Activated naive CD8-positive, alpha-beta T cell treated with anti-CD3 and anti-CD28 coated beads for 36 hours (primary cell): ENCODE results near the gene SYT11. TPM values are rescaled to one million over a fixed set of nuclear protein-coding genes. Genes with fewer than 3 reads are reported as not detected.
"Not testable (repeated sequence)": the region's sequence is repeated elsewhere in the genome, so short reads cannot be mapped to it uniquely, and the experiment has no call there.

Source experiments
- DNase-seq: peaks from one replicate; pipeline ENCODE4 v3.0.0; 2021
- H3K27ac Mint-ChIP-seq: one replicate; pipeline ENCODE4 v1.8.0; 2022; ENCODE audit warnings: mild to moderate bottlenecking, moderate library complexity, mixed read lengths
- H3K27me3 Mint-ChIP-seq: one replicate; pipeline ENCODE4 v1.8.0; 2022; ENCODE audit warnings: mild to moderate bottlenecking, mixed read lengths
- H3K36me3 Mint-ChIP-seq: one replicate; pipeline ENCODE4 v1.8.0; 2021; ENCODE audit warnings: mild to moderate bottlenecking, mixed read lengths
- H3K4me1 Mint-ChIP-seq: one replicate; pipeline ENCODE4 v1.8.0; 2021; ENCODE audit warnings: mixed read lengths
- H3K4me3 Mint-ChIP-seq: one replicate; pipeline ENCODE4 v1.8.0; 2022; ENCODE audit warnings: mild to moderate bottlenecking, moderate library complexity, mixed read lengths
- H3K9me3 Mint-ChIP-seq: one replicate; pipeline ENCODE4 v1.8.0; 2022; ENCODE audit warnings: mixed read lengths
- total RNA-seq, 2 experiments: library from RNA; stranded (reverse); gene quantifications; one replicate each; pipeline ENCODE4 v1.2.3, GENCODE V29; 2021

Gene SYT11
- total RNA-seq, 2 experiments from 2014 or later, result 12.2 to 12.8 TPM

GRCh38 chr1:155882235-155882634, 22.9 kb downstream of the SYT11 start:
- H3K36me3 Mint-ChIP-seq, result no peaks in the 10 kb centered on the region
- no peak overlapping the region for H3K27ac Mint-ChIP-seq
- no peak for DNase-seq
- no peak overlapping the region for H3K4me3 Mint-ChIP-seq
- H3K9me3 Mint-ChIP-seq, result no peaks in the 10 kb centered on the region
- peaks cover 1% of the 10 kb centered on the region for H3K4me1 Mint-ChIP-seq
- H3K27me3 Mint-ChIP-seq, result no peaks in the 10 kb centered on the region

GRCh38 chr1:155882766-155883165, 23.4 kb downstream of the SYT11 start:
- Mint-ChIP-seq H3K9me3 (no peaks in the 10 kb centered on the region), H3K27ac (no peak overlapping the region), H3K4me3 (no peak overlapping the region), H3K4me1 (peaks cover 1% of the 10 kb centered on the region), H3K27me3 (no peaks in the 10 kb centered on the region), H3K36me3 (no peaks in the 10 kb centered on the region)
- DNase-seq, result no peak

GRCh38 chr1:155884031-155884960, 24.9 kb downstream of the SYT11 start:
- no peak for DNase-seq
- Mint-ChIP-seq H3K27me3 (no peaks in the 10 kb centered on the region), H3K27ac (no peak overlapping the region)

GRCh38 chr1:155884982-155885381, 25.6 kb downstream of the SYT11 start:
- Mint-ChIP-seq H3K9me3 (no peaks in the 10 kb centered on the region), H3K36me3 (no peaks in the 10 kb centered on the region), H3K27me3 (no peaks in the 10 kb centered on the region), H3K4me3 (no peak overlapping the region), H3K27ac (no peak overlapping the region), H3K4me1 (peaks cover 1% of the 10 kb centered on the region)
- no peak for DNase-seq

More at GRCh38 chr1:155884031-155884960, 24.9 kb downstream of the SYT11 start:
- Mint-ChIP-seq H3K36me3 (no peaks in the 10 kb centered on the region), H3K9me3 (no peaks in the 10 kb centered on the region), H3K4me3 (no peak overlapping the region), H3K4me1 (peaks cover 1% of the 10 kb centered on the region)

- Mint-ChIP-seq H3K4me3 (no peak overlapping the region), H3K4me1 (peaks cover 8% of the 10 kb centered on the region), H3K9me3 (no peaks in the 10 kb centered on the region), H3K27me3 (no peaks in the 10 kb centered on the region), H3K36me3 (no peaks in the 10 kb centered on the region), H3K27ac (no peak overlapping the region)
- DNase-seq, result no peak
Measured at GRCh38 chr1:155888481-155888880, 29.1 kb downstream of the SYT11 start.

GRCh38 chr1:155889566-155889965, 30.2 kb downstream of the SYT11 start:
- Mint-ChIP-seq H3K36me3 (no peaks in the 10 kb centered on the region), H3K4me3 (no peak overlapping the region), H3K27me3 (no peaks in the 10 kb centered on the region), H3K4me1 (peaks cover 11% of the 10 kb centered on the region), H3K27ac (no peak overlapping the region), H3K9me3 (no peaks in the 10 kb centered on the region)
- no peak for DNase-seq

GRCh38 chr1:155890251-155890650, 30.9 kb downstream of the SYT11 start:
- Mint-ChIP-seq H3K4me3 (no peak overlapping the region), H3K27me3 (no peaks in the 10 kb centered on the region), H3K36me3 (no peaks in the 10 kb centered on the region), H3K27ac (no peak overlapping the region), H3K9me3 (no peaks in the 10 kb centered on the region), H3K4me1 (peaks cover 11% of the 10 kb centered on the region)
- DNase-seq, result no peak

GRCh38 chr1:155892796-155893195, 33.4 kb downstream of the SYT11 start:
- Mint-ChIP-seq H3K36me3 (peaks cover 13% of the 10 kb centered on the region), H3K27me3 (no peaks in the 10 kb centered on the region), H3K4me3 (no peak overlapping the region), H3K9me3 (no peaks in the 10 kb centered on the region), H3K27ac (peak overlapping the region; percentile 46), H3K4me1 (peaks cover 14% of the 10 kb centered on the region)
- DNase-seq, result no peak

GRCh38 chr1:155893389-155894142, 34.2 kb downstream of the SYT11 start:
- peaks cover 14% of the 10 kb centered on the region for H3K4me1 Mint-ChIP-seq
- no peaks in the 10 kb centered on the region for H3K27me3 Mint-ChIP-seq

GRCh38 chr1:155895617-155896016, 36.2 kb downstream of the SYT11 start:
- H3K27me3 Mint-ChIP-seq, DNase-seq, H3K27ac Mint-ChIP-seq, H3K9me3 Mint-ChIP-seq, H3K4me3 Mint-ChIP-seq: not testable (repeated sequence)
- Mint-ChIP-seq H3K36me3 (peaks cover 18% of the 10 kb centered on the region), H3K4me1 (peaks cover 17% of the 10 kb centered on the region)

More at GRCh38 chr1:155893389-155894142, 34.2 kb downstream of the SYT11 start:
- Mint-ChIP-seq H3K4me3 (no peak overlapping the region), H3K36me3 (peaks cover 15% of the 10 kb centered on the region), H3K27ac (peak overlapping the region; percentile 46), H3K9me3 (no peaks in the 10 kb centered on the region)
- no peak for DNase-seq

GRCh38 chr1:155896476-155896875, 37.1 kb downstream of the SYT11 start:
- H3K9me3 Mint-ChIP-seq, DNase-seq, H3K4me3 Mint-ChIP-seq, H3K27me3 Mint-ChIP-seq, H3K27ac Mint-ChIP-seq: not testable (repeated sequence)
- peaks cover 18% of the 10 kb centered on the region for H3K36me3 Mint-ChIP-seq
- H3K4me1 Mint-ChIP-seq, result peaks cover 17% of the 10 kb centered on the region

- H3K27ac Mint-ChIP-seq, result peak overlapping the region; percentile 40
Measured at GRCh38 chr1:155897746-155898145, 38.4 kb downstream of the SYT11 start.

GRCh38 chr1:155898888-155899287, 39.5 kb downstream of the SYT11 start:
- no peak overlapping the region for H3K27ac Mint-ChIP-seq
- H3K9me3 Mint-ChIP-seq, result no peaks in the 10 kb centered on the region
- peaks cover 7% of the 10 kb centered on the region for H3K4me1 Mint-ChIP-seq
- no peak for DNase-seq
- H3K27me3 Mint-ChIP-seq, result no peaks in the 10 kb centered on the region
- H3K4me3 Mint-ChIP-seq, result no peak overlapping the region
- peaks cover 18% of the 10 kb centered on the region for H3K36me3 Mint-ChIP-seq

More at GRCh38 chr1:155897746-155898145, 38.4 kb downstream of the SYT11 start:
- no peak for DNase-seq
- H3K9me3 Mint-ChIP-seq, result no peaks in the 10 kb centered on the region
- H3K4me3 Mint-ChIP-seq, result no peak overlapping the region
- no peaks in the 10 kb centered on the region for H3K27me3 Mint-ChIP-seq
- H3K36me3 Mint-ChIP-seq, result peaks cover 18% of the 10 kb centered on the region
- H3K4me1 Mint-ChIP-seq, result peaks cover 17% of the 10 kb centered on the region

- Mint-ChIP-seq H3K4me1 (peaks cover 9% of the 10 kb centered on the region), H3K27ac (no peak overlapping the region), H3K36me3 (peaks cover 22% of the 10 kb centered on the region), H3K9me3 (no peaks in the 10 kb centered on the region), H3K27me3 (no peaks in the 10 kb centered on the region), H3K4me3 (no peak overlapping the region)
- DNase-seq, result no peak
Measured at GRCh38 chr1:155899683-155900082, 40.3 kb downstream of the SYT11 start.

- H3K27me3 Mint-ChIP-seq, result no peaks in the 10 kb centered on the region
- no peaks in the 10 kb centered on the region for H3K9me3 Mint-ChIP-seq
- no peak for DNase-seq
- H3K36me3 Mint-ChIP-seq, result peaks cover 22% of the 10 kb centered on the region
- no peak overlapping the region for H3K4me3 Mint-ChIP-seq
- no peak overlapping the region for H3K27ac Mint-ChIP-seq
- peaks cover 9% of the 10 kb centered on the region for H3K4me1 Mint-ChIP-seq
Measured at GRCh38 chr1:155900161-155900560, 40.8 kb downstream of the SYT11 start.
